Hematopoietic multipotent progenitor cell treated with erythropoietin and hydrocortisone succinate and interleukin-3 and kit ligand, for 8 days (in vitro differentiated cells): ENCODE results near the gene PNMA1.
"Not testable (repeated sequence)": the region's sequence is repeated elsewhere in the genome, so short reads cannot be mapped to it uniquely, and the experiment has no call there.

ENCODE experiments used
- DNase-seq: peaks from one replicate; pipeline ENCODE4 v3.0.0-alpha.2; 2015

PNMA1 gene

GRCh38 chr14:73715707-73716106, 1.5 kb upstream of the PNMA1 start:
- DNase-seq, result no peak

DNA sequence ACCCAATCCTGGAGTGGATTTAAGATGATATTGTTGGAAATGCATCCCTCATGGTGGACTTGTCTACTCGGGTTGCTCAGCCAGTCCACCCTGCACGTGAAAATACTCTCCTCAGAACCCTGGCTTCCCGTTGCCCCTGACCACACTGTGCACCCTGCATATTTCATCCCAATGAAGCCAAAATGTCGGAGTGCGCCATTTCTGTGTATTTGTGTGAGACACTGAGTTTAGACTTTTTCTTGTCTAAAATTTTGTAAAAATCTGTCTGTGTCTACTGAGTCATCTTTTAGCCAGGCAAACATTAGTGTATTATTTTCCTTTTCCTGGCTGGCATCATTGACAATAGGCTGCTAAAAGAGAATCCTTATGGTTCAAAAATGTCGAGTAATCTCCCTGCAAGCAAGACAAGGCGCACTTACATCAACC, 485 bp upstream of the PNMA1 start:
- DNase-seq, result no peak

DNA sequence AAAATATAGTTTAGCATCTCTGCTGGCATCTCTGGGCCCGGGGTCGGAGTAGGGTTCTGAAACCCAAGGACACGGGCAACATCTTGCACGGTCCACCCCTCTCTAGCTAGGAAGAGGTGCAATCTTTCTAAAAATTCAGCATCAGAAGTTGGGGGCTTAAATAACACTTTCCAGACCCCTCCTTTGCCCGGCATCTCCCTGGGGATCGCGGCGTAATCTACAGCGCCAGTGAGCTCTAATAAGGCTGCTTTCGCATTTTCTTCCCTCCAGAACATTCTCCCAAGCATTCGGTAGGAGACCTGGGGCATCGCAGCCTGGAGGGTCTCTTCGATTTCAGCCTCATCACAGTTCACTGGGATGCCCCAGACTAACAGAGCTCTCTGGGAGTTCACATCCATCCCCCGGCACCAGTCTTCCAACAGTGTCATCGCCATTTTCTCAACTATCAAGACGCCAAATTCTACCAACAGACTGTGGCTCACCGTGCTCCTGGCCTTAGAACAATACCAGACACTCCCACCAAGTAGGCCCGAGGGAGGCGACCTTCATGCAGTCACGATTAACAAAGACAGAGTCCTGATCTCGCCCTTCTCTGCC, 880 bp downstream of the PNMA1 start:
- no peak for DNase-seq

- DNase-seq, result peak; percentile 45
These were observed 1.5 kb downstream of the PNMA1 start for GRCh38 chr14:73712540-73713180.

GRCh38 chr14:73712071-73712506, 2.1 kb downstream of the PNMA1 start:
- DNase-seq, result no peak

- DNase-seq, result no peak
These were observed 3.4 kb downstream of the PNMA1 start for GRCh38 chr14:73710737-73711136.

- no peak for DNase-seq
These were observed 4.2 kb downstream of the PNMA1 start for GRCh38 chr14:73709904-73710469.

DNA sequence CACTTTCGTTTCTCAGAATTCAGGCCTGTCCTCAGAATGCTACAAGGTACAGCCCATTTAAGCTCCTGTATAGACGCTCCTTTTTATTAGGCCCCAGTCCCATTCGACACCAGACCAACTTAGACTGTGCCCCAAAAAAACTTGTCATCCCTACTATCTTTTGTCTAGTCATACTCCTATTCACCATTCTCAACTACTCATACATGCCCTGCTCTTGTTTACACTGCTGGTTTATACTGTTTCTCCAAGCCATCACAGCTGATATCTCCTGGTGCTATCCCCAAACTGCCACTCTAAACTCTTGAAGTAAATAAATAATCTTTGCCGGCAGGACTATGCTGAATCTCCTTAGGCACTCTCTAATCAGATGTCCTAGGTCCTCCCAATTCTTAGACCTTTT, 6.1 kb downstream of the PNMA1 start:
- DNase-seq, result not testable (repeated sequence)

GRCh38 chr14:73700325-73700724, 13.9 kb downstream of the PNMA1 start:
- no peak for DNase-seq

GRCh38 chr14:73696466-73697400, 17.5 kb downstream of the PNMA1 start:
- DNase-seq, result peak; percentile 38

GRCh38 chr14:73695997-73696396, 18.2 kb downstream of the PNMA1 start:
- no peak for DNase-seq

DNA sequence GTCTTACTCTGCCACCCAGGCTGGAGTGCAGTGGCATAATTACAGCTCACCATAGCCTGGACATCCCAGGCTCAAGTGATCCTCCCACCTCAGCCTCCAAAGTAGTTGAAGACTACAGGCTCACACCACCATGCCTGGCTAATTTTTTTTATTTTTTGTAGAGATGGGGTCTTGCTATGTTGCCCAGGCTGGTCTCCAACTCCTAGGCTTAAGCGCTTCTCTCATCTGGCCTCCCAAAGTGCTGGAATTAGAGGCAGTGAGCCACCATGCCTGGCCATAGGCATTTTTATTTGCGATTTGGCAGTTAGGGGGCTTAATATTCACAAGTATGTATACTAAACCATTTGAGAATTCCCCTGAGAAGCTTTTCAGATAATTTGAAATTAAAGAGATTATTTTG, 19.1 kb downstream of the PNMA1 start:
- no peak for DNase-seq

- DNase-seq, result no peak
These were observed 20.1 kb downstream of the PNMA1 start for GRCh38 chr14:73694083-73694482.

DNA sequence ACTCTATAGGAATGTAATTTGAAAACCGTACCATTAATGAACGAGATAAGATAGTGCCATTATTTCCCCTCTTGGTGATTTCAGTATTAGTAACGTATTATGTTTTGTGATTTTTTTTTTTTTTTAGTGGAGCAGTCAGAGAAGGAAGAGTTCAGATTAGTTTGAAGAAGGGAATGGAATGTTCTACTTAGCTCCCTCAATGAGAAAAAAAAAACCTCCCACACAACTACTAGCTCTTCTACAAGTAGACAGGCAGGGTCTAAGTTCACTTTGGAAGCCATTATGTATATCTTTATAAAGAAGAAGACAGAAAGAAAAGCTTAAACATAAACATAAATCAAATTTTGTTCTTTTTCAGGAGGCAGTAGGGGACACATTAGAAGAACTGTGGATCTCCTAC, 27.3 kb downstream of the PNMA1 start:
- DNase-seq, result no peak

DNA sequence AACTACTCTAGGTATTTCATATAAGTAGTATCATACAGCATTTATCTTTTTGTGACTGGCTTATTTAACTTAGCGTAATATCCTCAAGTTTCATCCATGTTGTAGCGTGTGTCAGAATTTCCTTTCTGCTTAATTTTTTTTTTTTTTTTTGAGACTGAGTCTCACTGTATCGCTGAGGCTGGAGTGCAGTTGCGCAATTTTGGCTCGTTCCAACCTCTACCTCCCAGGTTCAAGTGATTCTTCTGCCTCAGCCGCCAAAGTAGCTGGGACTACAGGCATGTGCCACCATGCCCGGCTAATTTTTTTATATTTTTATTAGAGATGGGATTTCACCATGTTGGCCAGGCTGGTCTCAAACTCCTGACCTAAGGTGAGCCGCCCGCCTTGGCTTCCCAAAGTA, 28.9 kb downstream of the PNMA1 start:
- no peak for DNase-seq

DNA sequence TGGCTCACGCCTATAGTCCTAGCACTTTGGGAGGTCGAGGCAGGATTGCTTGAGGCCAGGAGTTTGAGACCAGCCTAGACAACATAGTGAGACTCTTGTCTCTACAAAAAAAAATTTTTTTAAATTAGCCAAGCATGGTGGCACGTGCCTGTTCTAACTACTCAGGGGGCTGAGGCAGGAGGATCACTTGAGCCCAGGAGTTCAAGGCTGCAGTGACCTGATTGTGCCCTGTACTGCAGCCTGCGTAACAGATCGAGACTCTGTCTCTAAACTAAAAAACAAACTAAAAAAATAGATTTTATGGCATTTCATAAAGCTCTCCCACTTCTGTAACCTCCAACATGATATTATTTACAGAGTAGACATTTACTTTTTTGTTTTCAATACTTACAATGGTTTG, 29.6 kb downstream of the PNMA1 start:
- DNase-seq, result no peak

GRCh38 chr14:73680821-73681220, 33.4 kb downstream of the PNMA1 start:
- DNase-seq, result no peak

GRCh38 chr14:73678698-73679097, 35.5 kb downstream of the PNMA1 start:
- no peak for DNase-seq

GRCh38 chr14:73674986-73675385, 39.2 kb downstream of the PNMA1 start:
- DNase-seq, result no peak

DNA sequence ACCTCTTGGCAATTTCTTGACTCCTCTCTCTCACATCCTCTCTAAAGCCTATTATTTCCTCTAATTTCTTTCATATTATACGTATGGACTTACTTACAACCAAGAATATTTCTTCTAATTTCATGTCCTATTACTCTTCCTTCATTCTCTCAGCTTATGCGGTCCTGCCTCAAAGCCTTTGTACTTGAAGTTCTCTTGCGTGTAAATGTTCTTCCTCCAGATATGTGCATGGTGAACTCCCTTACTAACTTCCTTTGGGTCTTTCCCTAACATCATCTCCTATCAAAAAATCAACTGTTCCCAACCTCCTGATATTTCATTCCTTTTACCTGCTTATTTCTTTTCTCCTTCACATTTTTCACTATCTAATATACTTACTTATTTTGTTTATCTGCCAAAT, 46.3 kb downstream of the PNMA1 start:
- DNase-seq, result no peak

GRCh38 chr14:73666583-73666982, 47.6 kb downstream of the PNMA1 start:
- DNase-seq, result no peak

- DNase-seq, result no peak
These were observed 49.1 kb downstream of the PNMA1 start for GRCh38 chr14:73665130-73665529.

GRCh38 chr14:73663548-73664212, 50.5 kb downstream of the PNMA1 start:
- DNase-seq, result no peak
